Fibroblast of lung (primary cell): ENCODE measurements around the gene PMS1. TPM values are rescaled to one million over a fixed set of nuclear protein-coding genes. Genes with fewer than 3 reads are reported as not detected.

ENCODE experiments used
- DNase-seq, 2 donors: peaks; one replicate each; pipeline versions ENCODE4 v3.0.0 to v3.0.0-alpha.2; 2010; ENCODE audit warnings: low read depth in 2 of 2
- H2AFZ ChIP-seq: 2 replicates; pipeline ENCODE4 v1.5.1; 2012; ENCODE audit warnings: low read length, control low read depth, inconsistent platforms
- H3K27ac ChIP-seq: 2 replicates; pipeline ENCODE4 v1.5.1; 2011; ENCODE audit warnings: low read length, control low read depth; ENCODE audit not compliant: insufficient read depth
- H3K27me3 ChIP-seq: 2 replicates; pipeline ENCODE4 v1.5.1; 2011; ENCODE audit warnings: mild to moderate bottlenecking, low read length; ENCODE audit not compliant: control insufficient read depth, insufficient read depth
- H3K36me3 ChIP-seq: 2 replicates; pipeline ENCODE4 v1.5.1; 2011; ENCODE audit warnings: low read length; ENCODE audit not compliant: control insufficient read depth, insufficient read depth
- H3K4me1 ChIP-seq: 2 replicates; pipeline ENCODE4 v1.5.1; 2011; ENCODE audit warnings: low read length; ENCODE audit not compliant: control insufficient read depth, insufficient read depth; ENCODE audit errors: extremely low read depth
- H3K4me2 ChIP-seq: 2 replicates; pipeline ENCODE4 v1.5.1; 2011; ENCODE audit warnings: low read length, control low read depth; ENCODE audit not compliant: insufficient read depth; ENCODE audit errors: extremely low read depth
- H3K4me3 ChIP-seq, 4 experiments: fragments of 200-600 bp in 1 of 4; sonication (generic) in 1 of 4; replicated peaks in 1 of 4; 2 replicates each; pipeline ENCODE4 v1.5.1; 2011 to 2016; ENCODE audit warnings: low read length in 4 of 4, low read depth in 3 of 4, mild to moderate bottlenecking in 3 of 4, control low read depth in 2 of 4, inconsistent platforms in 1 of 4, mixed read lengths in 1 of 4; ENCODE audit not compliant: insufficient read depth in 1 of 4; ENCODE audit errors: control extremely low read depth in 1 of 4
- H3K79me2 ChIP-seq: 2 replicates; pipeline ENCODE4 v1.5.1; 2012; ENCODE audit warnings: mild to moderate bottlenecking, low read length, inconsistent platforms; ENCODE audit not compliant: control insufficient read depth, insufficient read depth
- H3K9ac ChIP-seq: 2 replicates; pipeline ENCODE4 v1.5.1; 2011; ENCODE audit warnings: mild to moderate bottlenecking, low read length, control low read depth; ENCODE audit not compliant: insufficient read depth
- H3K9me3 ChIP-seq: 2 replicates; pipeline ENCODE4 v1.5.1; 2012; ENCODE audit warnings: low read depth, low read length; ENCODE audit not compliant: control insufficient read depth, insufficient read depth
- H4K20me1 ChIP-seq: 2 replicates; pipeline ENCODE4 v1.5.1; 2011; ENCODE audit warnings: low read length; ENCODE audit not compliant: control insufficient read depth, insufficient read depth; ENCODE audit errors: extremely low read depth
- CTCF ChIP-seq, 2 donors: IDR thresholded peaks in 1 of 2; conservative IDR thresholded peaks in 1 of 2; 1 replicate in 1 of 2; 2 replicates in 1 of 2; pipeline ENCODE4 v1.5.1; 2011 to 2012; ENCODE audit warnings: low read length in 2 of 2, control low read depth in 1 of 2, inconsistent platforms in 1 of 2, low read depth in 1 of 2, mild to moderate bottlenecking in 1 of 2
- EZH2 ChIP-seq: IDR thresholded peaks from 2 replicates; pipeline ENCODE4 v1.5.1; 2012; ENCODE audit warnings: low read length, control low read depth, mild to moderate bottlenecking; ENCODE audit errors: missing control alignments
- polyA plus RNA-seq, 2 donors: library from polyadenylated mRNA; depleted of rRNA in 1 of 2; stranded (reverse) in 1 of 2; unstranded in 1 of 2; fragments of >200 nt; gene quantifications; 2 replicates each; pipeline ENCODE4 v1.2.1, GENCODE V29; 2011 to 2012; ENCODE audit warnings: missing spikeins in 1 of 2
- total RNA-seq: library from RNA; depleted of rRNA; stranded (reverse); fragments of >200 nt; gene quantifications from 2 replicates; pipeline ENCODE4 v1.2.1, GENCODE V29; 2014

PMS1 gene
- total and polyA plus RNA-seq, 2 donors (not counting 1 experiment from before 2014, with no cell fraction given): 15.7 to 41.0 TPM

GRCh38 chr2:189851174-189851826 is 67.0 kb downstream of the PMS1 start:
- H3K4me2 ChIP-seq: no peak overlapping the region
- no peak for DNase-seq
- no peak overlapping the region for H2AFZ ChIP-seq
- H3K4me3 ChIP-seq: no peak overlapping the region
- H3K79me2 ChIP-seq: no peaks in the 10 kb centered on the region
- no peaks in the 10 kb centered on the region for H3K4me1 ChIP-seq
- TF ChIP-seq EZH2 (no peak), CTCF (conservative IDR thresholded peaks at IDR 0.05 in 1 of 2, IDR thresholded peaks at IDR 0.05 in 1 of 2; ENCODE audit: low read depth in 1 of 2, low read length in 2 of 2) (no peak)
- no peaks in the 10 kb centered on the region for H3K9me3 ChIP-seq
- no peak overlapping the region for H3K27ac ChIP-seq
- no peaks in the 10 kb centered on the region for H3K36me3 ChIP-seq
- no peak overlapping the region for H3K9ac ChIP-seq
- H3K27me3 ChIP-seq: no peaks in the 10 kb centered on the region
- H4K20me1 ChIP-seq: no peaks in the 10 kb centered on the region

DNA sequence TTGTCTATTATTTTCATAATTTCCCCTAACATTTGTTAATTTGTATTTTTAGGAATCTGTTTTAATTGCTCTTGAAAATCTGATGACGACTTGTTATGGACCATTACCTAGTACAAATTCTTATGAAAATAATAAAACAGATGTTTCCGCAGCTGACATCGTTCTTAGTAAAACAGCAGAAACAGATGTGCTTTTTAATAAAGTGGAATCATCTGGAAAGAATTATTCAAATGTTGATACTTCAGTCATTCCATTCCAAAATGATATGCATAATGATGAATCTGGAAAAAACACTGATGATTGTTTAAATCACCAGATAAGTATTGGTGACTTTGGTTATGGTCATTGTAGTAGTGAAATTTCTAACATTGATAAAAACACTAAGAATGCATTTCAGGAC is 69.9 kb downstream of the PMS1 start:
- H3K27ac ChIP-seq: no peak overlapping the region
- no peak overlapping the region for H3K9ac ChIP-seq
- no peak overlapping the region for H2AFZ ChIP-seq
- H3K36me3 ChIP-seq: no peaks in the 10 kb centered on the region
- H3K79me2 ChIP-seq: no peaks in the 10 kb centered on the region
- TF ChIP-seq CTCF (conservative IDR thresholded peaks at IDR 0.05 in 1 of 2, IDR thresholded peaks at IDR 0.05 in 1 of 2; ENCODE audit: low read depth in 1 of 2, low read length in 2 of 2) (no peak), EZH2 (no peak)
- H3K9me3 ChIP-seq: no peaks in the 10 kb centered on the region
- no peaks in the 10 kb centered on the region for H3K27me3 ChIP-seq
- H4K20me1 ChIP-seq: no peaks in the 10 kb centered on the region
- H3K4me2 ChIP-seq: no peak overlapping the region
- DNase-seq: peak in 1 of 2 donors; percentile 27
- H3K4me1 ChIP-seq: no peaks in the 10 kb centered on the region
- no peak overlapping the region for H3K4me3 ChIP-seq

- Histone ChIP-seq H3K9ac (no peak overlapping the region), H4K20me1 (no peaks in the 10 kb centered on the region), H3K27me3 (no peaks in the 10 kb centered on the region), H2AFZ (no peak overlapping the region), H3K36me3 (no peaks in the 10 kb centered on the region), H3K27ac (no peak overlapping the region), H3K4me3 (no peak overlapping the region), H3K9me3 (no peaks in the 10 kb centered on the region), H3K4me2 (peak overlapping the region; percentile 8), H3K79me2 (no peaks in the 10 kb centered on the region), H3K4me1 (peaks cover under 1% of the 10 kb centered on the region)
- peak; percentile 37 to 44 for DNase-seq
- no peak for TF ChIP-seq CTCF (conservative IDR thresholded peaks at IDR 0.05 in 1 of 2, IDR thresholded peaks at IDR 0.05 in 1 of 2; ENCODE audit: low read depth in 1 of 2, low read length in 2 of 2)
- TF ChIP-seq EZH2: no peak
Observed at GRCh38 chr2:189854940-189855339, 70.7 kb downstream of the PMS1 start.
